GM12874 (cell line): Measurements from ENCODE around the gene PDLIM5.

ENCODE experiments used
- TF ChIP-seq, protein P1 (sequence below): IDR thresholded peaks from 2 replicates; pipeline ENCODE4 v1.5.1; 2011; ENCODE audit warnings: low read depth, mild to moderate bottlenecking, control low read depth, low read length, moderate library complexity; ENCODE audit not compliant: insufficient read depth

PDLIM5 gene

DNA sequence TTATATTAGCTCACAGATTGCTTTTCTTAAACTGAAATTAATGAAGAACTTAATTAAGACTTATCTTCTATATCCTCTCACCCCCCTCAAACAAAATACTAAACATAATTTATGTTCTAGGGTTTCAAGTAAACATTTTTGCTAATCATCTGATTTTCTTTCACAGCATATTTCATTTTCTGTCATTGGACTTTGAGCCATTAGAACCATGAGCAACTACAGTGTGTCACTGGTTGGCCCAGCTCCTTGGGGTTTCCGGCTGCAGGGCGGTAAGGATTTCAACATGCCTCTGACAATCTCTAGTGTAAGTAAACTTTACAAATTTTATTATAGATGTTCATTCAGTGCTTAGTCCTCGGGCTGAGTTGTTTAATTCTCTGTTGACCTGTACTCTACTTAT, 3.3 kb downstream of the PDLIM5 start:
- TF ChIP-seq, protein P1, sequence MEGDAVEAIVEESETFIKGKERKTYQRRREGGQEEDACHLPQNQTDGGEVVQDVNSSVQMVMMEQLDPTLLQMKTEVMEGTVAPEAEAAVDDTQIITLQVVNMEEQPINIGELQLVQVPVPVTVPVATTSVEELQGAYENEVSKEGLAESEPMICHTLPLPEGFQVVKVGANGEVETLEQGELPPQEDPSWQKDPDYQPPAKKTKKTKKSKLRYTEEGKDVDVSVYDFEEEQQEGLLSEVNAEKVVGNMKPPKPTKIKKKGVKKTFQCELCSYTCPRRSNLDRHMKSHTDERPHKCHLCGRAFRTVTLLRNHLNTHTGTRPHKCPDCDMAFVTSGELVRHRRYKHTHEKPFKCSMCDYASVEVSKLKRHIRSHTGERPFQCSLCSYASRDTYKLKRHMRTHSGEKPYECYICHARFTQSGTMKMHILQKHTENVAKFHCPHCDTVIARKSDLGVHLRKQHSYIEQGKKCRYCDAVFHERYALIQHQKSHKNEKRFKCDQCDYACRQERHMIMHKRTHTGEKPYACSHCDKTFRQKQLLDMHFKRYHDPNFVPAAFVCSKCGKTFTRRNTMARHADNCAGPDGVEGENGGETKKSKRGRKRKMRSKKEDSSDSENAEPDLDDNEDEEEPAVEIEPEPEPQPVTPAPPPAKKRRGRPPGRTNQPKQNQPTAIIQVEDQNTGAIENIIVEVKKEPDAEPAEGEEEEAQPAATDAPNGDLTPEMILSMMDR: no peak

DNA sequence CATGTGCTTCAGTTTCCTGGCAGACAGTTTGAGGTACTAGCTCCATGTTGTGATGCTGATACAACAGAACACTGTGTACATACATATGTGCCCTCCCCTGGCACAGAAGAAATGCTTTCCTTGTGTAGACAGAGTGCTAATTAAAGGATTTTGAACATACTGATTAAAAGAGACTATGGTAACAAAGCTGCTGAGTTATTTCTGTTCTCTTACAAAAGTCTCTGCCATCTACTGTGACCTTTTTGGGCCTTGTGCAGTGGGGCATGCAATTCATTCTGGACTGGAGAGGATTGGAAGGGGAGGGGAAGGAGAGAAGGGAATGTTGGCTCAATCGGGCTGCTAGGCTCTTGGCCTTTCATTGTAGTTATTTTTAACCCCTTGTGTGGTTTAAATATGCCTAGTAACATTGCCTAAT, 6.0 kb downstream of the PDLIM5 start:
- TF ChIP-seq, protein P1: no peak

DNA sequence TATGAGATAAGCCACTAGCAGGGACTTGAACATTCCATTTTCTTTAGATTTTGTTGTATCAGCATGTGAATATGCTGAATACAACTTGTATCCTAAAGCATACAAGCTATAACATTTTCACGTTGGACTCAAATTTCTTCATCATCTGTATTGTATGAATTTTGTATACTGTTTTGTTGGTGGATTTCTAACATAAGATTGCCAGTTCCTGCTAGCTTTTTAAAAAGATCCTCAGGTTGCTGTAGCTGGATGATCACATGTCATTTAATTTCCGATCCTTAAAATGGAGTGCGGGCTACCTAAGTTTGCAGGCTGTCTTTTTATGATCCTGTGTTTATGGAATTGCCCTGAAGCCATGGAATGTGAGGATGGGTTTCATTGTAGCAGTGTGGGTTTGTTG, 6.9 kb downstream of the PDLIM5 start:
- TF ChIP-seq, protein P1: no peak

DNA sequence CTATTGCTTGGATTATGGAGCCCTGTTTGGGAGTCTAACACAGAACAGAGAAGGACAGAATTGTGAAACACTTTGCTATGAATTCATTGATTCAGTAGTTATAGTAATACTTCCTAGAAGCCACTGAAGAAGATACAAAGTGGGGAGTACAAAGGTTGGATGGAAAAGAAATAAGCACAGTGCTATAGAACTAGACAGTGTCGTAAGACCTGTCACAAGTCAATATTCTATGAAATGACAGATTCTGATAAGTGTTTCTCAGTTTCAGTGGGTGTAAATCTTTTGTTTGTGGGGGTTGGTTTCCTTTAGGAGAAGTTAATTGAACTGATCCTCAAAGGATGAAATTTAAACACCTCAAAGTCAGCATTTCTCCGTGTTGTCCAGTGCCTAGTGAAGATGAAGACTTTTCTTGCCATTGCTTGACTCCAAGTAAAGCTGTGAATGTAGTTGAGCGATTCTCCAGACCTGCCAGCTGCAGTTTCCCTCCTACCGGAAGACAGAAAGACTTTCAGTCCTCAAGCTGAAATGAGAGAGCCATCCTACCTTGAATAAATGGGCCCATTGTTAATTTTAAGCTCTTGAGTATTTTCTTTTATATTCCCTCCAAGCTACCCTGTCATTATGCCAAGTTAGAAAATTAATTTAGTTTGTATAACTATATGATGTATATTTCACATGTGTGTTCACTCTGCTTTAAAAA, 7.9 kb downstream of the PDLIM5 start:
- TF ChIP-seq, protein P1: no peak

DNA sequence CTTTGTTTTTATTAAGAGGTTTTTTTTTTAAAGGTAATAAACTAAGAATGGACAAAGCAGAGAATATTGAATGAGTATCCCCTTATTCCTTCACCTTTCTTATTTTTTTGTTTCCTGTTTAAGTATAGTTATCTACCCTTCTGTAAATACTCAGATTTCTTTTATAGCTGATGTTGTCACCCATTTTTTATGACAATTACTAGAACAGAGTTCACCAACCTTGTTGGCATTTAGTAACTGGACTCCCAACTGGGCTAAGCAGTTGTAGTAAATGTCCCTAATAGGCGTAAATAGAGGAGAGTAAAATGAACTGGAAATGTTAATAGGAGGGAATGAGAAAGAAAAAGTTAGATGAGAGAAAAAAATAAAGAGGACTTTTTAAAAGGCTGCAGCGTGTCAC, 9.8 kb downstream of the PDLIM5 start:
- TF ChIP-seq, protein P1: no peak

DNA sequence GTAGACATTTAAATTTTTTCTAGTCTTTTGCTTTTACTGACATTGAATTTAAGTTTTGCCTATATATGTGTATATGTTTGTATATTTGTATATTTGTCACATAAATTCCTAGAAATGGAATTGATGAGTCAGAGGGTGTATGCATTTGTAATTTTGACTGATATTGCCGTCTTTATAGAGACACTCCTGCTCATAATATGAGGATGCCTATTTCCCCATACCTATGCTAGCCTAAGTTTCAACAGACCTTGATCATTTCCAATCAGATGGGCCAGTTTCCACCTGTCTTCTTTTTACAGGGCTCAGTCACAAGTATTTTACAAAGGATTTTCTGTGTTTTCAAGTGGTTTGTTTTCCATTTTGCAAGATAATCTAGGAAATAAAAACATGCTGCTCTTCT, 10.8 kb downstream of the PDLIM5 start:
- TF ChIP-seq, protein P1: no peak

DNA sequence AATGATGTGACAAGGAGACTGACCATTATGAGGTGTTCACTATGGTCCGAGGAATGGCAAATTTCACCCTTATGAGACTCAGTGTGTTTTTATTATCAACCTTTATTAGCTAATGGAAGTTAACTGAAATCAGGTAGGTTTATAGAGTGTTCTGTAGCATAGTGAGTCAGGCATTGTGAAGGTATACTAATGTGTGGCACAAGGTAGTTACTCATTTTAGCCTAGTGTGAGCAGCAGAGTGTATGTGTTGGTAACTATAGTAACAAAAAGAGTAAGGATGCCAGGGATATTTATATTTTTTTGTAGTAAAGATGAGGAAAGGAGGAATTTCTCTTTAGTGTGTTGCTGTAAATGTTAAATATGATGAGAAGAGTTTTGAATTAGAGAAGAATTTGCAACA, 12.0 kb downstream of the PDLIM5 start:
- TF ChIP-seq, protein P1: no peak

DNA sequence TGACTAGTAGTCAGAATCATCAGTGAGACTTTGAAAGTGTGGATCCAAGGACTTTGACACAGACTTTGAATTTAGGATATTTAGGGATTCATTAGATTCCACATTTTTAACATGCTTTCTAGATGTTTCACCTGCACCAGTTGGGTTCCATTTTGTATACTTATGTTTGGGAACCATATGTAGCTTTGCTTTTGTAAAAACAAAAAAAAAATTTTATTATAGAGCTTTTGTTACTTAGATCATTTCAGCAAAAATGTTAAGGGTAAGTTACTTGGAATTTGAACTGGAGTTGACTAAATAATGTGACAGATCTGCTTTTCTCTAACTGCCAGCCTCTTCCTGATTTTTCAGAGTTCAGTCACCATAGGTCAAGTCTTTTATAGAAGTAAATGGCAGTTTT, 14.6 kb downstream of the PDLIM5 start:
- TF ChIP-seq, protein P1: no peak
